Suprapubic skin (tissue), 4 donors: ENCODE data around the gene NTSR1. TPM values are rescaled to one million over a fixed set of nuclear protein-coding genes. Genes with fewer than 3 reads are reported as not detected.
A peak's percentile ranks its signal among the peaks of the same experiment; 100 is the strongest.

Experiments
- DNase-seq, 2 donors: peaks; one replicate each; pipeline ENCODE4 v3.0.0-alpha.2; 2019; ENCODE audit warnings: low spot score in 2 of 2
- H3K27ac ChIP-seq: fragments of 200-600 bp; sonication (generic); one replicate; pipeline ENCODE4 v1.5.1; 2019
- H3K27me3 ChIP-seq: fragments of 200-600 bp; sonication (generic); one replicate; pipeline ENCODE4 v1.5.1; 2019
- H3K36me3 ChIP-seq: fragments of 200-600 bp; sonication (generic); one replicate; pipeline ENCODE4 v1.5.1; 2019
- H3K4me1 ChIP-seq: fragments of 200-600 bp; sonication (generic); one replicate; pipeline ENCODE4 v1.5.1; 2019
- H3K4me3 ChIP-seq: fragments of 200-600 bp; sonication (generic); one replicate; pipeline ENCODE4 v1.5.1; 2019; ENCODE audit warnings: mild to moderate bottlenecking
- H3K9me3 ChIP-seq: fragments of 200-600 bp; sonication (generic); one replicate; pipeline ENCODE4 v1.5.1; 2019
- CTCF ChIP-seq, 2 donors: fragments of 200-600 bp in 1 of 2; fragments of 450-650 bp in 1 of 2; sonication (generic) in 1 of 2; IDR thresholded peaks; one replicate each; pipeline ENCODE4 v1.5.1; 2016 to 2019; ENCODE audit warnings: antibody characterized with exemption in 2 of 2, mild to moderate bottlenecking in 1 of 2, moderate library complexity in 1 of 2
- EP300 ChIP-seq: sonication (generic); formaldehyde crosslinking; IDR thresholded peaks from one replicate; pipeline ENCODE4 v1.6.1; 2017; ENCODE audit warnings: antibody characterized with exemption
- POLR2A ChIP-seq, 2 donors: fragments of 450-650 bp; IDR thresholded peaks; one replicate each; pipeline ENCODE4 v1.6.1; 2017; ENCODE audit warnings: antibody characterized with exemption in 2 of 2, mild to moderate bottlenecking in 2 of 2, moderate library complexity in 2 of 2
- POLR2AphosphoS5 ChIP-seq, 3 donors: sonication (generic); formaldehyde crosslinking; IDR thresholded peaks; one replicate each; pipeline ENCODE4 v1.6.1; 2017; ENCODE audit warnings: antibody characterized with exemption in 3 of 3
- WGBS: methylation state at CpG from one replicate; pipeline ENCODE4 v1.1.5; 2018; 5-methylcytosine and 5-hydroxymethylcytosine counted together
- total RNA-seq, 4 donors: library from RNA; depleted of rRNA; stranded (reverse); fragments of >200 nt; gene quantifications; one replicate each; pipeline ENCODE4 v1.1.0, GENCODE V29; 2016

The NTSR1 gene
- total RNA-seq, 4 donors from 2014 or later = 0.16 to 0.55 TPM; not detected in 2

DNA sequence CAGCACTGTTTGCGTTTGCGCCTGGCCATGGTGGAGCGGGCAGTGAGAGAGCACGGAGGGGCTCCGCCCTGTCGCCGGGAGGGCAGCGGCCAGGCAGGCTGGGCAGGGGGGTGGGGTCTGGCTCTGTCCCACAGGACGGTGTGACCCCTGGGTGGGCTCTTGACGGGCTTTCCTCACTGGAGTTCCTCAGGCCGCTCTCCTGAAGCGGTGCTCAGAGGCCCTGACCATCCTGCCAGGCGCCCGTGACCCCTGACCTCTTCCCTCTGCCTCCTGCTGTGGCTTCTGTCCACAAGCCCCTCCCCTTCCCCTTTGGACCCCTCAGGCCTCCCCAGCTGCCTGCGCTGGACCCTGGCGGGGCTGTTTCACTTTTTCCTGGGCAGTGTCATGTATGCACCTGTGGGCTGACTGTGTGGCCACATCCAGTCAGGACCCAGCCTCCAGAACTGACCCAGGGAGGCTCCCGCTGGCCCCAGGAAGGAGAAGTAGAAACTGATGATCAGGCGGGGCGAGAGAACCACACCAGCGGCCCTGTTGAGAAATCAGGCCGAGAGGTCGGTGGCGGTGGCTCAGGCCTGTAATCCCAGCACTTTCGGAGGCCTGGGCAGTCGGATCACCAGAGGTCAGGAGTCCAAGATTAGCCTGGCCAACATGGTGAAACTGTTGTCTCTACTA, 97.2 kb downstream of the NTSR1 start:
- Histone ChIP-seq H3K4me1 (peaks cover 42% of the 10 kb centered on the region), H3K27me3 (no peaks in the 10 kb centered on the region), H3K9me3 (no peaks in the 10 kb centered on the region), H3K4me3 (peak overlapping the region; percentile 100), H3K27ac (peak overlapping the region; percentile 88), H3K36me3 (peaks cover 37% of the 10 kb centered on the region)
- DNase-seq = no peak
- TF ChIP-seq POLR2AphosphoS5 (IDR thresholded peaks at IDR 0.05) (no peak), CTCF (IDR thresholded peaks at IDR 0.05) (no peak), POLR2A (IDR thresholded peaks at IDR 0.05) (no peak), EP300 (no peak)
- 30% methylated on average over 23 of the region's 25 CpGs for WGBS

- H3K27me3 ChIP-seq = no peaks in the 10 kb centered on the region
- no peak for DNase-seq
- TF ChIP-seq POLR2A (IDR thresholded peaks at IDR 0.05) (no peak), CTCF (IDR thresholded peaks at IDR 0.05) (no peak), POLR2AphosphoS5 (IDR thresholded peaks at IDR 0.05) (no peak), EP300 (no peak)
- whole genome bisulfite sequencing = 82% methylated on average over 11 of the region's 11 CpGs
- peaks cover 42% of the 10 kb centered on the region for H3K4me1 ChIP-seq
- peaks cover 37% of the 10 kb centered on the region for H3K36me3 ChIP-seq
- no peaks in the 10 kb centered on the region for H3K9me3 ChIP-seq
- peak overlapping the region; percentile 13 for H3K27ac ChIP-seq
- peak overlapping the region; percentile 100 for H3K4me3 ChIP-seq
These were observed 97.9 kb downstream of the NTSR1 start for GRCh38 chr20:62806383-62807050.

DNA sequence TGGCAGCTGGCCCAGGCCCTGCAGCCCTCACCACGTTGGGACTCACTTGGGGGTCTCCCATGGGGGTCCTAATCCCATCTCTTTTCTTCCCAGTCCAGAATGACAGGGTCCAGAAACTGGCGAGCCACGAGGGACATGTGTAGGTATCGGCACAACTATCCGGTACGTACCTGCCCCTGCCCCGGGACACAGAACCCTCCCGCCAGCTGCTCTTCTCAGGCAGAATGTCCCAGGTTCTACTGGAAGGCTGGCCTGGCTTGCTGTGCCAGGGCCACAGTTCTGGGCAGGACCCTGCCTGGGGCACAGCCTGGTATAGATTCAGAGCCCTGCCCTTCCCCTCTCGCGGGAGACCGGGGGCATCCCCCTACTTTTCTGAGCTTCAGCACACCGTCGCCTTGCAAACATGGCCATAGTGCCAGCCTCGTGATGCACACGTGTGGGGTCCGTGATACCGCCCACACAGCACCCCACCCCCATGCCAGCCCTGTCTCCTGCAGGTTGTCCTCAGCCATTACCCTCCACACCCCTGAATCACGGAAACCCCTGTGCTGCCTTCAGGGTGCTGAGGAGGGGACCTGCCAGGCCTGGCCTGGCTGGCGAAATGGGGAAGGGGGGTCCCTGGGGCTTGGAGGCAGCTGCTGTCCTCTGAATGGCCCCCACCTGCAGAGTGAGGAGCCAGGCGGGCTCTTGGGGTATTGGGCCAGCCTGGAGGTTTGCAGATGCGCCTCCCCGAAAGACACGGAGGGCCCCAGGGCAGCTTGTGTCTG, 99.0 kb downstream of the NTSR1 start:
- Histone ChIP-seq H3K4me3 (no peak overlapping the region), H3K36me3 (peaks cover 46% of the 10 kb centered on the region), H3K9me3 (no peaks in the 10 kb centered on the region), H3K27ac (no peak overlapping the region), H3K4me1 (peaks cover 39% of the 10 kb centered on the region), H3K27me3 (no peaks in the 10 kb centered on the region)
- TF ChIP-seq POLR2AphosphoS5 (IDR thresholded peaks at IDR 0.05) (no peak), CTCF (IDR thresholded peaks at IDR 0.05) (no peak), EP300 (no peak), POLR2A (IDR thresholded peaks at IDR 0.05) (no peak)
- no peak for DNase-seq
- 85% methylated on average over 18 of the region's 23 CpGs for WGBS

- 42% methylated on average over 19 of the region's 21 CpGs for WGBS
- Histone ChIP-seq H3K9me3 (no peaks in the 10 kb centered on the region), H3K36me3 (peaks cover 52% of the 10 kb centered on the region), H3K27me3 (no peaks in the 10 kb centered on the region), H3K4me3 (no peak overlapping the region), H3K4me1 (peaks cover 36% of the 10 kb centered on the region), H3K27ac (no peak overlapping the region)
- TF ChIP-seq POLR2A (IDR thresholded peaks at IDR 0.05) = no peak
- TF ChIP-seq CTCF (IDR thresholded peaks at IDR 0.05) = peak; percentile 90
- TF ChIP-seq EP300 = no peak
- DNase-seq = no peak
These were observed 99.7 kb downstream of the NTSR1 start for GRCh38 chr20:62808211-62808865.
